Measurements from ENCODE around the gene ADAM11. TPM values are rescaled to one million over a fixed set of nuclear protein-coding genes. Genes with fewer than 3 reads are reported as not detected.
A peak's percentile ranks its signal among the peaks of the same experiment; 100 is the strongest.

The ADAM11 gene
- total RNA-seq, 2 donors from 2014 or later, result 1.9 to 3.5 TPM

- Mint-ChIP-seq H3K27ac (peak overlapping the region; percentile 58), H3K27me3 (ENCODE audit: insufficient read depth) (no peaks in the 10 kb centered on the region), H3K9me3 (no peaks in the 10 kb centered on the region), H3K4me3 (no peak overlapping the region), H3K36me3 (ENCODE audit: low read depth) (peaks cover 17% of the 10 kb centered on the region), H3K4me1 (peaks cover 7% of the 10 kb centered on the region)
- no peak overlapping the region for H3K9ac ChIP-seq (ENCODE audit: extremely low read depth, low read length, poor library complexity, severe bottlenecking)
- H3K27ac ChIP-seq (ENCODE audit: low read depth, low read length), result peak overlapping the region; percentile 58
- no peaks in the 10 kb centered on the region for H3K9me3 ChIP-seq (ENCODE audit: control insufficient read depth, low read length)
- TF ChIP-seq CTCF (conservative IDR thresholded peaks at IDR 0.05), result no peak
- H3K4me1 ChIP-seq (ENCODE audit: control insufficient read depth, insufficient read depth, low read length), result no peaks in the 10 kb centered on the region
- H3K27me3 ChIP-seq (ENCODE audit: control insufficient read depth, insufficient read depth, low read length, poor library complexity, severe bottlenecking), result no peaks in the 10 kb centered on the region
- DNase-seq, result peak; percentile 59
- peaks cover 30% of the 10 kb centered on the region for H3K36me3 ChIP-seq (ENCODE audit: control insufficient read depth, insufficient read depth, low read length)
- H3K4me3 ChIP-seq (ENCODE audit: low read length), result no peak overlapping the region
- WGBS, 2 experiments (ENCODE audit: insufficient coverage in 1 of 2, insufficient read length in 1 of 2), result 89 to 94% methylated on average over 7 to 9 of the region's 9 CpGs
These were observed 36.6 kb downstream of the ADAM11 start for GRCh38 chr17:44795421-44795820.

DNA sequence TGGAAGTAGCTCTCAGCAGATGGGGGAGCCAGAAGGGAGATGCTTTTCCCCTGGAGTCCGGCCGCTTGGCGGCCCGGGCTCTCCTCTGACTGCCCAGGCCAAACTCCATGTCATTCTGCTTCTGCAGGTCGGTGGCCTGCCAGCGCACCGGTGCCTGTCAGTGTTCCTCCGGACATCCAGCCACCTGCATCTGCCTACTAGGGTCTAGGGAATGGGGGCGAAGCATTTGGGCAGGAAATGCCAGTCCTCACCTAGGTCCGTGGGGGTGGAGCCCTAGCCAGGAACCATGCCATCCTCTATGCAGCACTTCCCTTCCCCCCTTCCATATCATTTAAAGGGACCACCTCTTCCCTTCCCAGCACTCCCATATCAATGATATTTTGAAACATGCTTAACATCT, 37.1 kb downstream of the ADAM11 start:
- H3K4me1 Mint-ChIP-seq, result peaks cover 7% of the 10 kb centered on the region
- 84 to 89% methylated on average over 10 of the region's 10 CpGs for WGBS, 2 experiments (ENCODE audit: insufficient coverage in 1 of 2, insufficient read length in 1 of 2)
- H3K9me3 ChIP-seq (ENCODE audit: control insufficient read depth, low read length), result no peaks in the 10 kb centered on the region
- H3K4me3 ChIP-seq (ENCODE audit: low read length), result no peak overlapping the region
- H3K36me3 Mint-ChIP-seq (ENCODE audit: low read depth), result peaks cover 22% of the 10 kb centered on the region
- no peak overlapping the region for H3K4me3 Mint-ChIP-seq
- no peak for TF ChIP-seq CTCF (conservative IDR thresholded peaks at IDR 0.05)
- no peaks in the 10 kb centered on the region for H3K4me1 ChIP-seq (ENCODE audit: control insufficient read depth, insufficient read depth, low read length)
- peak overlapping the region; percentile 58 for H3K27ac ChIP-seq (ENCODE audit: low read depth, low read length)
- no peak overlapping the region for H3K9ac ChIP-seq (ENCODE audit: extremely low read depth, low read length, poor library complexity, severe bottlenecking)
- no peaks in the 10 kb centered on the region for H3K9me3 Mint-ChIP-seq
- no peaks in the 10 kb centered on the region for H3K27me3 ChIP-seq (ENCODE audit: control insufficient read depth, insufficient read depth, low read length, poor library complexity, severe bottlenecking)
- H3K36me3 ChIP-seq (ENCODE audit: control insufficient read depth, insufficient read depth, low read length), result peaks cover 33% of the 10 kb centered on the region
- peak overlapping the region; percentile 2 for H3K27ac Mint-ChIP-seq
- DNase-seq, result peak; percentile 65
- H3K27me3 Mint-ChIP-seq (ENCODE audit: insufficient read depth), result no peaks in the 10 kb centered on the region

DNA sequence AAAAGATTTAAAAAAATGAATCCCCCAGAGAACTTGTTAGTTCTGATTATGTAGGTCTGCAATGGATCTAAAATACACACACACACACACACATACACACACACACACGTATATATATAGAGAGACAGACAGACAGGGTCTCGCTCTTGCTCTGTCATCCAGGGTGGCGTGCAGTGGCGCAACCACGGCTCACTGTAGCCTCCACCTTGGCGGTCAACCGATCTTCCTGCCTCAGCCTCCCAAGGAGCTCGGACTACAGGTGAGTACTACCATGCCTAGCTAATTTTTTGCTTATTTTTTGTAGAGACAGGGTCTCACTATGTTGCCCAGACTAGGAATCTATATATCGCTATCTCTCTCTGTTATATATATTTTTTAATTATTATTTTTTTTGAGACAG, 37.9 kb downstream of the ADAM11 start:
- H3K4me1 Mint-ChIP-seq, result peaks cover 7% of the 10 kb centered on the region
- WGBS, 2 experiments (ENCODE audit: insufficient coverage in 1 of 2, insufficient read length in 1 of 2), result 95% methylated on average over 8 of the region's 9 CpGs
- H3K36me3 Mint-ChIP-seq (ENCODE audit: low read depth), result peaks cover 30% of the 10 kb centered on the region
- no peaks in the 10 kb centered on the region for H3K9me3 ChIP-seq (ENCODE audit: control insufficient read depth, low read length)
- no peaks in the 10 kb centered on the region for H3K4me1 ChIP-seq (ENCODE audit: control insufficient read depth, insufficient read depth, low read length)
- no peak for DNase-seq
- no peak overlapping the region for H3K4me3 ChIP-seq (ENCODE audit: low read length)
- no peak overlapping the region for H3K9ac ChIP-seq (ENCODE audit: extremely low read depth, low read length, poor library complexity, severe bottlenecking)
- H3K36me3 ChIP-seq (ENCODE audit: control insufficient read depth, insufficient read depth, low read length), result peaks cover 41% of the 10 kb centered on the region
- no peak overlapping the region for H3K27ac ChIP-seq (ENCODE audit: low read depth, low read length)
- no peaks in the 10 kb centered on the region for H3K27me3 Mint-ChIP-seq (ENCODE audit: insufficient read depth)
- no peaks in the 10 kb centered on the region for H3K9me3 Mint-ChIP-seq
- H3K27me3 ChIP-seq (ENCODE audit: control insufficient read depth, insufficient read depth, low read length, poor library complexity, severe bottlenecking), result no peaks in the 10 kb centered on the region
- no peak overlapping the region for H3K4me3 Mint-ChIP-seq
- no peak for TF ChIP-seq CTCF (conservative IDR thresholded peaks at IDR 0.05)
- H3K27ac Mint-ChIP-seq, result no peak overlapping the region
